SH-SY5Y (cell line): ENCODE measurements around the gene GRIK3.

Experiments used
- GATA2 ChIP-seq: IDR thresholded peaks from 2 replicates; pipeline ENCODE4 v1.6.1; 2011; ENCODE audit warnings: mild to moderate bottlenecking, low read depth, low read length
- GATA3 ChIP-seq: IDR thresholded peaks from 2 replicates; pipeline ENCODE4 v1.6.1; 2011; ENCODE audit warnings: low read depth, mild to moderate bottlenecking, low read length, moderate library complexity

- TF ChIP-seq GATA2 (no peak), GATA3 (no peak)
These were observed 71.3 kb downstream of the GRIK3 start for GRCh38 chr1:36963006-36963405.
